ENCODE measurements around the gene ASTN2. TPM values are rescaled to one million over a fixed set of nuclear protein-coding genes. Genes with fewer than 3 reads are reported as not detected.

The ASTN2 gene
- polyA plus RNA-seq, 1 donor from 2014 or later = 6.8 TPM

DNA sequence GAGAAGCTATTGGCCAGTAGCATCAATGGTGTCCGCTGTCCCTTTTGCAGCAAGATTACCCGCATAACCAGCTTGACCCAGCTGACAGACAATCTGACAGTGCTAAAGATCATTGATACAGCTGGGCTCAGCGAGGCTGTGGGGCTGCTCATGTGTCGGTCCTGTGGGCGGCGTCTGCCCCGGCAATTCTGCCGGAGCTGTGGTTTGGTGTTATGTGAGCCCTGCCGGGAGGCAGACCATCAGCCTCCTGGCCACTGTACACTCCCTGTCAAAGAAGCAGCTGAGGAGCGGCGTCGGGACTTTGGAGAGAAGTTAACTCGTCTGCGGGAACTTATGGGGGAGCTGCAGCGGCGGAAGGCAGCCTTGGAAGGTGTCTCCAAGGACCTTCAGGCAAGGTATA is 717.0 kb downstream of the ASTN2 start:
- TF ChIP-seq, protein P1, sequence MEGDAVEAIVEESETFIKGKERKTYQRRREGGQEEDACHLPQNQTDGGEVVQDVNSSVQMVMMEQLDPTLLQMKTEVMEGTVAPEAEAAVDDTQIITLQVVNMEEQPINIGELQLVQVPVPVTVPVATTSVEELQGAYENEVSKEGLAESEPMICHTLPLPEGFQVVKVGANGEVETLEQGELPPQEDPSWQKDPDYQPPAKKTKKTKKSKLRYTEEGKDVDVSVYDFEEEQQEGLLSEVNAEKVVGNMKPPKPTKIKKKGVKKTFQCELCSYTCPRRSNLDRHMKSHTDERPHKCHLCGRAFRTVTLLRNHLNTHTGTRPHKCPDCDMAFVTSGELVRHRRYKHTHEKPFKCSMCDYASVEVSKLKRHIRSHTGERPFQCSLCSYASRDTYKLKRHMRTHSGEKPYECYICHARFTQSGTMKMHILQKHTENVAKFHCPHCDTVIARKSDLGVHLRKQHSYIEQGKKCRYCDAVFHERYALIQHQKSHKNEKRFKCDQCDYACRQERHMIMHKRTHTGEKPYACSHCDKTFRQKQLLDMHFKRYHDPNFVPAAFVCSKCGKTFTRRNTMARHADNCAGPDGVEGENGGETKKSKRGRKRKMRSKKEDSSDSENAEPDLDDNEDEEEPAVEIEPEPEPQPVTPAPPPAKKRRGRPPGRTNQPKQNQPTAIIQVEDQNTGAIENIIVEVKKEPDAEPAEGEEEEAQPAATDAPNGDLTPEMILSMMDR (IDR thresholded peaks at IDR 0.05; ENCODE audit: poor library complexity, severe bottlenecking) = no peak
- no peak for TF ChIP-seq EZH2 (IDR thresholded peaks at IDR 0.05; ENCODE audit: borderline replicate concordance, insufficient read depth, low read length, poor library complexity, severe bottlenecking)
- no peak for TF ChIP-seq TAF1 (IDR thresholded peaks at IDR 0.05; ENCODE audit: low read depth)
- Histone ChIP-seq H4K20me1 (ENCODE audit: insufficient read depth) (no peaks in the 10 kb centered on the region), H3K27ac (ENCODE audit: low read length) (no peak overlapping the region), H3K4me2 (ENCODE audit: low read length) (no peak overlapping the region), H3K9ac (ENCODE audit: low read length) (no peak overlapping the region), H3F3A (ENCODE audit: insufficient read depth, low read length, poor library complexity, severe bottlenecking) (no peaks in the 10 kb centered on the region), H3K36me3 (ENCODE audit: insufficient read depth, low read length) (peaks cover 22% of the 10 kb centered on the region), H3K79me2 (replicated peaks; ENCODE audit: insufficient read depth, low read length) (no peaks in the 10 kb centered on the region), H3K9me2 (ENCODE audit: insufficient read depth, low read length) (no peaks in the 10 kb centered on the region), H3K4me3 (ENCODE audit: low read length) (no peak overlapping the region), H3K27me3 (ENCODE audit: insufficient read depth, low read depth, low read length) (no peaks in the 10 kb centered on the region), H2AFZ (ENCODE audit: low read depth, low read length) (no peak overlapping the region), H3K9me3 (ENCODE audit: low read length) (no peaks in the 10 kb centered on the region)

DNA sequence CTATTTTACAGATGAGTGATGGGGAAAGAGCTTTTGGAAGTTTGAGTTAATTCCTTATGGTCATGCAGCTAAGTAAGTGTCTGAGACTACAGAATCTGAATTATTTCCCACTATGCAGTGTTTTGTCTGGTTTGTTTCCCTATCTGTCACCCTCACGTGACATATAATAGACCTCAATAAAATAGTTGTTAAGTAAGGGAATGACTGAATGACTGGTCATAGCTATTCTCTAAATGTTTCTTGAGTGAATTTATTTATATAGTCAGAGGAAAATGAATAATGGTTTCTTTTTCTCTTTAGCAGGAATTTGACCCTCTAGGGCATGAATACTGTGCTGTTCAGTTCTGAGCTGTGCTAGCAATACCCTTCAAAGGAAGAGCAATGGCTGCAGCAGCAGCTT is 717.5 kb downstream of the ASTN2 start:
- no peaks in the 10 kb centered on the region for H3K9me2 ChIP-seq (ENCODE audit: insufficient read depth, low read length)

More for the DNA sequence above, 717.5 kb downstream of the ASTN2 start:
- H3K27ac ChIP-seq (ENCODE audit: low read length) = no peak overlapping the region
- no peaks in the 10 kb centered on the region for H3K9me3 ChIP-seq (ENCODE audit: low read length)
- TF ChIP-seq, protein P2, sequence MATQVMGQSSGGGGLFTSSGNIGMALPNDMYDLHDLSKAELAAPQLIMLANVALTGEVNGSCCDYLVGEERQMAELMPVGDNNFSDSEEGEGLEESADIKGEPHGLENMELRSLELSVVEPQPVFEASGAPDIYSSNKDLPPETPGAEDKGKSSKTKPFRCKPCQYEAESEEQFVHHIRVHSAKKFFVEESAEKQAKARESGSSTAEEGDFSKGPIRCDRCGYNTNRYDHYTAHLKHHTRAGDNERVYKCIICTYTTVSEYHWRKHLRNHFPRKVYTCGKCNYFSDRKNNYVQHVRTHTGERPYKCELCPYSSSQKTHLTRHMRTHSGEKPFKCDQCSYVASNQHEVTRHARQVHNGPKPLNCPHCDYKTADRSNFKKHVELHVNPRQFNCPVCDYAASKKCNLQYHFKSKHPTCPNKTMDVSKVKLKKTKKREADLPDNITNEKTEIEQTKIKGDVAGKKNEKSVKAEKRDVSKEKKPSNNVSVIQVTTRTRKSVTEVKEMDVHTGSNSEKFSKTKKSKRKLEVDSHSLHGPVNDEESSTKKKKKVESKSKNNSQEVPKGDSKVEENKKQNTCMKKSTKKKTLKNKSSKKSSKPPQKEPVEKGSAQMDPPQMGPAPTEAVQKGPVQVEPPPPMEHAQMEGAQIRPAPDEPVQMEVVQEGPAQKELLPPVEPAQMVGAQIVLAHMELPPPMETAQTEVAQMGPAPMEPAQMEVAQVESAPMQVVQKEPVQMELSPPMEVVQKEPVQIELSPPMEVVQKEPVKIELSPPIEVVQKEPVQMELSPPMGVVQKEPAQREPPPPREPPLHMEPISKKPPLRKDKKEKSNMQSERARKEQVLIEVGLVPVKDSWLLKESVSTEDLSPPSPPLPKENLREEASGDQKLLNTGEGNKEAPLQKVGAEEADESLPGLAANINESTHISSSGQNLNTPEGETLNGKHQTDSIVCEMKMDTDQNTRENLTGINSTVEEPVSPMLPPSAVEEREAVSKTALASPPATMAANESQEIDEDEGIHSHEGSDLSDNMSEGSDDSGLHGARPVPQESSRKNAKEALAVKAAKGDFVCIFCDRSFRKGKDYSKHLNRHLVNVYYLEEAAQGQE (IDR thresholded peaks at IDR 0.05; ENCODE audit: borderline replicate concordance) = no peak
- TF ChIP-seq SMC3 (conservative IDR thresholded peaks at IDR 0.05; ENCODE audit: poor library complexity) (no peak), POLR2AphosphoS5 (IDR thresholded peaks at IDR 0.05) (no peak), RAD21 (conservative IDR thresholded peaks at IDR 0.05) (no peak), EP300 (conservative IDR thresholded peaks at IDR 0.05; ENCODE audit: poor library complexity, severe bottlenecking) (no peak), TAF1 (IDR thresholded peaks at IDR 0.05; ENCODE audit: low read depth) (no peak)
- TF ChIP-seq, protein P1 (IDR thresholded peaks at IDR 0.05; ENCODE audit: poor library complexity, severe bottlenecking) = no peak
- H3K36me3 ChIP-seq (ENCODE audit: insufficient read depth, low read length) = peaks cover 22% of the 10 kb centered on the region
- no peaks in the 10 kb centered on the region for H4K20me1 ChIP-seq (ENCODE audit: insufficient read depth)
- H2AFZ ChIP-seq (ENCODE audit: low read depth, low read length) = no peak overlapping the region
- no peaks in the 10 kb centered on the region for H3K79me2 ChIP-seq (replicated peaks; ENCODE audit: insufficient read depth, low read length)
- no peaks in the 10 kb centered on the region for H3K27me3 ChIP-seq (ENCODE audit: insufficient read depth, low read depth, low read length)
- H3F3A ChIP-seq (ENCODE audit: insufficient read depth, low read length, poor library complexity, severe bottlenecking) = no peaks in the 10 kb centered on the region
- H3K4me2 ChIP-seq (ENCODE audit: low read length) = no peak overlapping the region
- H3K4me3 ChIP-seq (ENCODE audit: low read length) = no peak overlapping the region
- H3K9ac ChIP-seq (ENCODE audit: low read length) = no peak overlapping the region
